Measurements from ENCODE around the gene SGK2.
"Not testable (repeated sequence)": the region's sequence is repeated elsewhere in the genome, so short reads cannot be mapped to it uniquely, and the experiment has no call there.

Gene SGK2

DNA sequence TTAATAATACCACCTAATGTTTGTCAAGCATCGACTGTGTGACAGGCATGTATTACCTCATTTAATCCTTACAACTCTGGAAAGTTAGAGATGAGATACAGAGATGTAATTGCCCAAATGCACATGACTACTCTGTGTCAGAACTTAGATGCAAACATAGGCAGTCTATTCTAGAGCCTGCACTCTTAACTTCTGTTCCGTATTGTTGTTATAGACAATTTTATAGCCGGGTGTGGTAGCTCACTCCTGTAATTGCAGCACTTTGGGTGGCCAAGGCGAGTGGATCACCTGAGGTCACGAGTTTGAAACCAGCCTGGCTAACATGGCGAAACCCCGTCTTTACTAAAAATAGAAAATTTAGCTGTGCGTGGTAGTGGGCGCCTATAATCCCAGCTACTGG lies 46.9 kb downstream of the SGK2 start:
- no peak for DNase-seq

GRCh38 chr20:43607278-43607677 lies 48.5 kb downstream of the SGK2 start:
- DNase-seq = not testable (repeated sequence)

GRCh38 chr20:43631598-43631997 lies 72.8 kb downstream of the SGK2 start:
- no peak for DNase-seq

Data from NCI-H1694 (cell line).